ENCODE results near the gene PTPRS.
A peak's percentile ranks its signal among the peaks of the same experiment; 100 is the strongest.

The PTPRS gene

DNA sequence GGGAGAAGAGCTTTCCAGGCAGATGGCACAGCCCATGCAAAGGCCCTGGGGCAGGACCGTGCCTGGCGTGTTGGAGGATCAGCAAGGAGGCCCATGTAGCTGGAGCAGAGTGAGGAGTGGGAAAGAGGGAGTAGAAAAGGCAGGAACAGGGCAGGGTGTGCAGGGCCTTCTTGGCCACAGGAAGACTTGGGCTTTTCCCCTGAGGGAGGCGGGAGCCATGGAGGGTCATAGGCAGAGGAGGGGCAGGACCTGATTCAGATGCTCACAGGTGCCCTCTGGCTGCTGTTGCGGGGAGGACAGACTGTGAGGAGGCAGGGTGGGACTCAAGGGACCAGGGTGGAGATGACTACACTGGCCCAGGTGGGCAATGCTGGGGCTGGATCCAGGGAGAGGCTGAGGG is 13.8 kb upstream of the PTPRS start:
- no peak for DNase-seq

DNA sequence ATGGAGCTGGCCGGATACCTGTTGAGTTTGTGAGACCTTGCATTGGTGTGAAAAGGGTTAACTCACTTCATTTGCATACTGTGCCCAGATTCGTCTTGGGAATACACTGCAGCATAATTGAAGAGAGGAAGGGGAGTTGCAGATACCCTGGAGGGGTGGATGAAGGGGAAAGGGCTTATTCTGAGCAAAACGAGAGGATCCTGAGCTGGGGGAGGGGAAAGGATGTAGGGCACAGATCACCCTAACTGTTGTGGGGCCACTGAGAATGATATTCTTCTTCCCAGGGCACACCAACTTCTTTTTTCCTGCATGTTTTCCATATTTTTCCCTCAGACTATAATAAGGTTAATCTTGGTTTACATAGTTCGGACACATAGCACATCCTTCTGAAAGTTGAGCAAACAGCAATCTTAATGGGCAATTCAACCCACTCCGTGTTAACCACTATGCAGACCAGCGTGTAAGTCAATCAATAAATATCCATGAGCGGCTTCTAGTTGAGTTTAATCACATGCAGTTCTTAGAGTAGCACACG is 11.7 kb upstream of the PTPRS start:
- DNase-seq: no peak

- DNase-seq: no peak
These were observed 11.2 kb upstream of the PTPRS start for GRCh38 chr19:5351731-5352228.

- no peak for DNase-seq
These were observed 8.4 kb upstream of the PTPRS start for GRCh38 chr19:5349041-5349440.

DNA sequence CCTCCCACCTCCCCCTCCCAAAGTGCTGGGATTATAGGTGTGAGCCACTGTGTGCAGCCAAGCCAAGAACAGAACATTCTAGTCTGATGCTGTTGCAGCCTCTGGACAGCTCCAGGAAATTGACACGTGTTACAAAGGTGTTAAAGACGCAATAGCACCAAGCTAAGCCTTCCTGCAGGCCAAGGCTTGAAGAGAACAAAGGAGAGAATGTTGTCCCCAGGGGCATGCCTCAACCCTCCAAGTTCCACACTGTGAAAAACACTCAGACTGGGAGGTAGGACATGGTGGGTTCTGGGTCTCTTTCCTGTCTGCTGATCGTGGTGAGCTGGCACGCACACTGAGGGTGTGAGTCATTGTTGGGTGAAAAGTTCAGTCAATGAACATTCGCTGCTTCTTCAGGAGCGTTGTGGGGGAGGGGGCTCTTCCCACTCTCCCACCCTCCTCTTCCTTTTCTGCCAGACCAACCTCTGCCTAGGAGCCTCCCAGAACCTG is 5.3 kb upstream of the PTPRS start:
- DNase-seq: peak; percentile 45

DNA sequence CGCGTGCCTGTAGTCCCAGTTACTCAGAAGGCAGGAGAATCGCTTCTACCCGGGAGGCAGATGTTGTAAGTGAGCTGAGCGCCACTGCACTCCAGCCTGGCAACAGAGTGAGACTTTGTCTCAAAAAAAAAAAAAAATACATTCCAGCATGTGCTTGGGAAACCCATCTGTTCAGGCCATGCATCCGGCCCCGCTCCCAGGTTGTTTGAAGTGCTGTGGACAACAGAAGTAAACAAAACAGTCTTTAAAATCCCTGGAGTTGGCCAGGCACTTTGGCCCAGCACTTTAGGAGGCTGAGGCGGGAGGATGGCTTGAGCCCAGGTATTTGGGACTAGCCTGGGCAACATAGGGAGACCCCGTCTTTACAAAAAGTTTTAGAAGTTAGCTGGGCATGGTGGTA is 3.2 kb upstream of the PTPRS start:
- no peak for DNase-seq

DNA sequence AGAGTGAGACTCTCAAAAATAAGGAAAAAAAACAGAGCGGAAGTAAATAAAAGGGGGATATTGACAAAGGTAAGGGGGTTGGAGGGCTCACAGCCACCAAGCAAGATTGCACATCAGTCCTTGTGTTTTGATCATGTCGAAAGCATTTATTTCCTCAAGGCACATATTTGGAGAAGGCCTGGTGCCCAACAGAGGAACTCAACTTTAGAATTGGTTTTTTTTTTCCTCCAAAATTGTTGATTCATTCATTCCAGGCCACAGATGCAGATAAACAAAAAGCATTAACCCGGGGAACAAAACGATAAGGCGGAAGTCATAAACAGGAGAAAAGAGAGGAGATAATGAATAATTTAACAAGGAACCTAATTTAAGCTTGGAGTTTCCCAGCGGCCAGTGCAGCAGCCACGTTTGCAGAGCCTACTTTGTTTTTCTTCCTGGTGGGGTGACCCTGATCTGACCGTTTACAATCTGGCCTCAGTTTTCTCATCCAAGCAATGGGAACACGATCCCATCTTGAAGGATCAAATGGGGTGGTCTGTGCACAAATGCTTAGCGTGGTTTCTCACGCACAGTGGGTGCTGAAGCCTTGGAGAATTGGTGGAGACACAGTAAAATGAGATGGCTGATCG is 2.1 kb upstream of the PTPRS start:
- DNase-seq: no peak

DNA sequence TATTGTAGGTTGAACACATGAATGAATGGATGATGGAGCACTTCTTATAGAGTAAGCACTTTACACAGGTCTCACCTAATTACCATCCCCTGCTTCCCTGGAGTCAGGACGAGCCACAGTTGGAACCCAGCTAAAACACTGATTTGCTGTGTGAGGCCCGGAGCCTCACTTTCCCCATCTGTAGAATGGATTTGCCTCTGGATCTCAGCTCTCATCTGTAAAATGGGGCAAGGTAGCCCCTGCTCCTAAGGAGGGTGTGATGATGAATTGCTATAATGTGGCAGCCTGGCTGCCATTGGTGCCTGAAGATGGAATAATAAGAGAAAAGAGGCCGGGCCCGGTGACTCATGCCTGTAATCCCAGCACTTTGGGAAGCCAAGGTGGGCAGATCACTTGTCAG is 1.4 kb upstream of the PTPRS start:
- DNase-seq: no peak

DNA sequence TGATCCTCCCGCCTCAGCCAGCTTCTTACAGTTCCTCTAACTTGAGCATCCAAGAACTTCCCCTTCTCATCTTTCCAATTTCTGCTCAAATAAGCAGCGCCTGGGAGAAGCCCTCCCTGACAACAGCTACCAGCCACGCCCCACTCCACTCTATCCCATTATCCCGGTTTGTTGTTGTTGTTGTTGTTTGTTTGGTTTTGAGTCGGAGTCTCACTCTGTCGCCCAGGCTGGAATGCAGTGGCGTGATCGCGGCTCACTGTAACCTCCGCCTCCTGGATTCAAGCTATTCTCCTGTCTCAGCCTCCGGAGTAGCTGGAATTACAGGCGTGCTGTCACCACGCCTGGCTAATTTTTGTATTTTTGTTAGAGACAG is 822 bp upstream of the PTPRS start:
- DNase-seq: no peak

DNA sequence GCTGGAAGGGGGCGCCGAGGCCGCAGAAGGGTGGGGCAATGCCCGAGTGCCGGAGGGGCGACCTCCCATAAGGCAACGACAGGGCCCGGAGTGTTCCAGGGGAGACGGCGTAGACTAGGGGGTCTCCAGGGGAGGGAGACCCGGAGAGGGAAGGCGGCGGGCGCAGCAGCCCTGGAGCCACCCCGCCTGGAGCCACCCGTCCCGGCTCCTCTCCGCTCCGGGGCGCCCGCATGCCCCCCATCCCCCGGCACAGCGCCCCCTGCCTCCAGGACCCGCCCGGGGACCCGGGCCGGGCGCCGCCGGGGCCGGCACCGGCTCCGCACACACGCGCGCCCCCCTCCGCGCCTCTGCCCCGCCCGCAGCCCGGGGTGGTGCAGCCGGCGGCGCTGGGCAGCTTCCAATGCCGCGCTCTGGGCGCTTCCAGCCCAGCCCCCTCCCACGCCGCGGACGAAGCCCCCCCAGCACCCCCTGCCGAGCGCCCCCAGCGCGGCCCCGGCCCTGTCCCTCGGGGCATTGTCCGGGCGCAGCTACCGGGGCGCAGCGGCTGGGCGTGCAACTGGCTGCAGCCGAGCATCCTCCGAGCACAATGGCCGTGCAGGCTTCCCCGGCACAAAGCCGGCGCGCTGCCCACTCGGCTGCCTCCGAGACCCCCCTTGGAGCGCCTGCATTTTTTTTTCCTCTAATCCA is 519 bp downstream of the PTPRS start:
- DNase-seq: no peak

- no peak for DNase-seq
These were observed 1.2 kb downstream of the PTPRS start for GRCh38 chr19:5339198-5339949.

DNA sequence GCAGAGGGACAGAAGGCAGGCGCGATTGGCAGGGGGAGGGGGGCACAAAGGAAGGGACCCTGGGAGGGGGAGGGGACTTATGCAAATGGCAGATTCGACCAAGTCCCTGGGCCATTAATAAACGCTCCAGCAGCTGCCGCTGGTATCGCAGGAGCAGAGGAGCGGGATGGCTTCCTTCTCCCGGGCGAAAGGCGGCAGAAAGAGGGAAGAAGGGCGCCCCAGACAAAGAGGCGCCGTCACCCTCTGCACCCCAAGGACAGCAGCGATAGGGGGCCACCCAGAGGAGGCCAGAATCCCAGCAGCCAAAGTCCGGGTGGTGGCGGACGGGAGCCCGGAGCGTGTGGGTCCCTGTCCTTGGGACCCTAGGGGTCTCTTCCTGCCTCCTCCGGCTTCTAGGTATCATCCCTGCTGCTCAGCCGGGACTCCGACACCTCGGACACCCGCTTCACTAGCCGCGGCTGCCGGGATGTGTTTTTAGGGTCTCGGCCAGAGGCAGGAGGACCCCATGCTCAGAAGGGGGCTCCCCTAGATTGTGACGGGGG is 1.9 kb downstream of the PTPRS start:
- DNase-seq: no peak

DNA sequence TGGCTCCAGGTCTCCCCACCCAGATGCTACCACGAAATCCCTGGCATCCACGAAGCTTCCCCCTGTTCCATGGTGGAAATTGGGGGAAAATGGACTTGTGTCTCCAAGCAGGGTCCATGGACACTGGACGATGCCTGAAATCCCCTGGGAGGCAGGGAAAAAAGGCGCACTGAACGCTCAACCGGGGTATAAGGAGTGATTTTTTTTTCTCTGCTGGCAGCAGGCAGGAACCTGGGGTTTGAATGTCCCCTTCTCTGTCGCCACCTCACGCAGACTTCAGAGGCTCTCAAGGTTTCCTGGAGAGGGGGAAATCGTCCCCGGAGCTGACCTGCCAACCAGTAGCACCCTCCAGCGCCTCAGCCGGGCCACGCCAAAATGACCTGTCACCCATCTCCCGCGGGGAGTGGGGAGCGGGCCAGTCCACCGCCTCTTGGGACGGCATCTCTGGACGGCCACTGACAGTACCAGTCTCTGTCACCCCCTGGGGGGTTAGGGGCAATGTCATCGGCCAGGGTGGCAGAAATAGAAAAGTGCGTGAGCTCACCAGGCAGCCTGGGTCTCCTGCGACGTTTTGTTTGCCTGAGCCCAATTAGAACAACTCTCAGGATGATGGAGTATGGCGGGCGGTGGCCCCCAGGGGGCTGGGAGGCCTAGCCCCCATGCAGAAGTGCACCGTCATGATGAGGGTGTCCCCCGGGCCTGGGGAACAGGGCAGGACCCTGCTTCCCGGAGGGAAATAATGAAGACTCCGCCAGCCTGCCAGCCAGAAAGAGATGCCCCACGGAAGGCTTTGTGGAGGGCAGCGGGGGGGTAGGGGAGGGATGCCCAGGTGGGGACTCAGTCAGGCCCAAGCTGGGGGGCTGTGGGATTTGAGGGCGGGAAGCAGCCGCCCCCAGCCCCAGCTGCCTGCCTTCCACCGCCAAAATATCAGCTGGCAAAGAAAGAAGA is 2.6 kb downstream of the PTPRS start:
- no peak for DNase-seq

GRCh38 chr19:5337126-5337525 is 3.5 kb downstream of the PTPRS start:
- DNase-seq: no peak

GRCh38 chr19:5336195-5336965 is 4.2 kb downstream of the PTPRS start:
- no peak for DNase-seq

- DNase-seq: no peak
These were observed 5.0 kb downstream of the PTPRS start for GRCh38 chr19:5335593-5335992.

GRCh38 chr19:5334824-5335500 is 5.7 kb downstream of the PTPRS start:
- no peak for DNase-seq

GRCh38 chr19:5334366-5334739 is 6.3 kb downstream of the PTPRS start:
- no peak for DNase-seq

DNA sequence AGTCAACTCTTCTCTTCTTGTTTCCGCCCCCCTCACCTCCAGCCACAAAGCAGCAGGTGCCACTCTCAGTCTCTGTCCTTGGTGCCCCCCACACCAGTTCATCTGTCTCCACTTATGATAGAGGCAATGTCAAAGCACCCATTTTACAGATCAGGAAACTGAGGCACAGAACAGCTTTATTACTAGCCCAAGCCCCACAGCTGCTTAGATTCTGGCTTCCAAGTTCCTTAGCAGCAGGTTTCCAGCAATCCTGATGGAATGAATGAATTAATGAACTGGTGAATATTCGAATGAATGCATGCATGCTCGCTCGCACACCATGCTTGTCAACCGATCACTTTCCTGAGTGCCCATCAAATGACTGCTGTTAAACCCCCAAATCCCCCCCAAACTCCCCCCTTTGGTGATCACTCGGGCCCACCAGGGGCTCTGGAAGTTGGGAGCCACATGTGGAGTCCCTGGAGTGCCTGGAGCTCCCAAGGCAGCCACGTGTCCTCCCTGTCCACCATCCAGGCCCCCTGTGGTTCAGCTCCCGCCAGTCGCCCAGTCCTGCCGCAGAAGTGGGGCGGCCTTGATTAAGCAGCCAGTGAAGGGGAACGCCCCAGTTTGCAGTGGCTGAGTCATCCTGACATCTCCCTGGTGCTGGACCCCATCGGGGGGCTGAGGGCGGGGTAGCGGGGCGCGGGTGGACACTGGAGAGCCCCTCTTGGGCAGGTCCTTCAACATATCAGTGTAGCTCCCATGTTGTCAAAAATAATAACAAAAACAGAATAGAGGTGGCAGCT is 6.8 kb downstream of the PTPRS start:
- no peak for DNase-seq

DNA sequence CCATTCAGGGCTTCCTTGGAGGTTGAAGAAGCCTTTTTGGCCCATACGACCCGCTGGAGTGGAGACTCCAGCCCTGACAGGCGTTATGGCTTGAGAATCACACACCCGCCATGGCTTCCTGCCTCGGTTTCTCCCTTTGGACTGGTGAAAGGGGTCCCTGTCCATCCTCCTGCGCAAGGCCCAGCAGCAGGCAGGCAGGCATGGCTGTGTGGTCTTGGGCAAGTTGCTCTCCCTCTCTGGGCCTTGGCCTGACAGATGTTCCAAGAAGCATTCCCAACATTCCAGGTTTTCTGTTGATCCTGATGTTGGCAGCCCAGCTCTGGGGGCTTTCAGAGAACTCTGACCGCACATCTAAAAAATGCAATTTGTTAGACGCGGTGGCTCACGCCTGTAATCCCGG is 8.1 kb downstream of the PTPRS start:
- no peak for DNase-seq
